Measurements from ENCODE around the gene FECH.
"Not testable (repeated sequence)": the region's sequence is repeated elsewhere in the genome, so short reads cannot be mapped to it uniquely, and the experiment has no call there.

DNA sequence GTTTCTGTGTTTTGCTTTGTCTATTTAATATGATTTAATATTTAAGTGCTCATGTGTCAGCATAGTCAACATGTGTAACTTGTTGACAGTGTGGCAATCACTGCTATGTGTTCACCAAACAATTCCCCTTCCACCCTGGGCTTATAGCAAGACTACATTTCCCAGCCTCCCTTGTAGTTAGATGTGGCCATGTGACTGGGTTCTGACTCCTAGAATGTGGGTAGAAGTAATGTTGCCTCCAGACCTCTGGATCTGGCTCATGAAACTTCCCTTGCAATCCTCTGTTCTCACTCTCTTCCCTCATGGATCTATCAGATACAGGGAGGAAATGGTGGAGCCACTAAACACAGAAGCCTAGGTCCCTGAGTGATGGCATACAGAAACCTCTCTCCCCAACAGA, 64.2 kb downstream of the FECH start:
- TF ChIP-seq, protein P1, sequence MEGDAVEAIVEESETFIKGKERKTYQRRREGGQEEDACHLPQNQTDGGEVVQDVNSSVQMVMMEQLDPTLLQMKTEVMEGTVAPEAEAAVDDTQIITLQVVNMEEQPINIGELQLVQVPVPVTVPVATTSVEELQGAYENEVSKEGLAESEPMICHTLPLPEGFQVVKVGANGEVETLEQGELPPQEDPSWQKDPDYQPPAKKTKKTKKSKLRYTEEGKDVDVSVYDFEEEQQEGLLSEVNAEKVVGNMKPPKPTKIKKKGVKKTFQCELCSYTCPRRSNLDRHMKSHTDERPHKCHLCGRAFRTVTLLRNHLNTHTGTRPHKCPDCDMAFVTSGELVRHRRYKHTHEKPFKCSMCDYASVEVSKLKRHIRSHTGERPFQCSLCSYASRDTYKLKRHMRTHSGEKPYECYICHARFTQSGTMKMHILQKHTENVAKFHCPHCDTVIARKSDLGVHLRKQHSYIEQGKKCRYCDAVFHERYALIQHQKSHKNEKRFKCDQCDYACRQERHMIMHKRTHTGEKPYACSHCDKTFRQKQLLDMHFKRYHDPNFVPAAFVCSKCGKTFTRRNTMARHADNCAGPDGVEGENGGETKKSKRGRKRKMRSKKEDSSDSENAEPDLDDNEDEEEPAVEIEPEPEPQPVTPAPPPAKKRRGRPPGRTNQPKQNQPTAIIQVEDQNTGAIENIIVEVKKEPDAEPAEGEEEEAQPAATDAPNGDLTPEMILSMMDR (IDR thresholded peaks at IDR 0.05; ENCODE audit: borderline replicate concordance, extremely low read depth, low read length, poor library complexity, severe bottlenecking), result not testable (repeated sequence)
- not testable (repeated sequence) for TF ChIP-seq EZH2 (IDR thresholded peaks at IDR 0.05; ENCODE audit: borderline replicate concordance, low read depth, low read length, severe bottlenecking)

Data from DND-41 (cell line).